Measurements from ENCODE around the gene CLBA1.
"Not testable (repeated sequence)": the region's sequence is repeated elsewhere in the genome, so short reads cannot be mapped to it uniquely, and the experiment has no call there.

Gene CLBA1

GRCh38 chr14:104938960-104939359 lies 46.6 kb upstream of the CLBA1 start:
- H3K4me3 ChIP-seq (ENCODE audit: low read depth, low read length) = no peak overlapping the region

GRCh38 chr14:104939666-104940410 lies 45.8 kb upstream of the CLBA1 start:
- no peak overlapping the region for H3K4me3 ChIP-seq (ENCODE audit: low read depth, low read length)
- TF ChIP-seq CTCF (IDR thresholded peaks at IDR 0.05; ENCODE audit: borderline replicate concordance, insufficient read depth, low read depth, low read length) = no peak

More at GRCh38 chr14:104938960-104939359, 46.6 kb upstream of the CLBA1 start:
- no peak for TF ChIP-seq CTCF (IDR thresholded peaks at IDR 0.05; ENCODE audit: borderline replicate concordance, insufficient read depth, low read depth, low read length)

- TF ChIP-seq CTCF (IDR thresholded peaks at IDR 0.05; ENCODE audit: borderline replicate concordance, insufficient read depth, low read depth, low read length) = no peak
- H3K4me3 ChIP-seq (ENCODE audit: low read depth, low read length) = no peak overlapping the region
These were observed 45.0 kb upstream of the CLBA1 start for GRCh38 chr14:104940526-104941150.

- TF ChIP-seq CTCF (IDR thresholded peaks at IDR 0.05; ENCODE audit: borderline replicate concordance, insufficient read depth, low read depth, low read length) = no peak
- H3K4me3 ChIP-seq (ENCODE audit: low read depth, low read length) = no peak overlapping the region
These were observed 43.9 kb upstream of the CLBA1 start for GRCh38 chr14:104941508-104942365.

GRCh38 chr14:104942586-104942985 lies 43.0 kb upstream of the CLBA1 start:
- no peak overlapping the region for H3K4me3 ChIP-seq (ENCODE audit: low read depth, low read length)
- TF ChIP-seq CTCF (IDR thresholded peaks at IDR 0.05; ENCODE audit: borderline replicate concordance, insufficient read depth, low read depth, low read length) = no peak

- H3K4me3 ChIP-seq (ENCODE audit: low read depth, low read length) = not testable (repeated sequence)
These were observed 42.2 kb upstream of the CLBA1 start for GRCh38 chr14:104943216-104944015.

- H3K4me3 ChIP-seq (ENCODE audit: low read depth, low read length) = not testable (repeated sequence)
These were observed 41.6 kb upstream of the CLBA1 start for GRCh38 chr14:104944016-104944308.

- not testable (repeated sequence) for H3K4me3 ChIP-seq (ENCODE audit: low read depth, low read length)
These were observed 41.0 kb upstream of the CLBA1 start for GRCh38 chr14:104944436-104945205.

- not testable (repeated sequence) for H3K4me3 ChIP-seq (ENCODE audit: low read depth, low read length)
These were observed 40.3 kb upstream of the CLBA1 start for GRCh38 chr14:104945266-104945665.

GRCh38 chr14:104945986-104946965 lies 39.3 kb upstream of the CLBA1 start:
- not testable (repeated sequence) for H3K4me3 ChIP-seq (ENCODE audit: low read depth, low read length)

Data from GM12875 (cell line).